Measurements from ENCODE around the gene NSFL1C. TPM values are rescaled to one million over a fixed set of nuclear protein-coding genes. Genes with fewer than 3 reads are reported as not detected.

Gene NSFL1C
- total and polyA plus RNA-seq, 9 of the 15 experiments (the other 6 are each of a cell fraction or from before 2014, with no cell fraction given), result 20.8 to 119 (median 47.0) TPM

GRCh38 chr20:1467355-1468116 is 887 bp upstream of the NSFL1C start (continued):
- TF ChIP-seq BRD9 (IDR thresholded peaks at IDR 0.05; ENCODE audit: low read depth, partially characterized antibody) (peak; percentile 12), MAFF (IDR thresholded peaks at IDR 0.05; ENCODE audit: low read length) (no peak; the same call in 1 of the 2 replicates), CREB1 (IDR thresholded peaks at IDR 0.05) (no peak), CREB1 (CRISPR knock-in tag; IDR thresholded peaks at IDR 0.05) (peak; percentile 73), RCOR1 (IDR thresholded peaks at IDR 0.05; ENCODE audit: borderline replicate concordance in 1 of 2, low read depth in 2 of 2, low read length in 2 of 2) (0 out of 4 replicates have a peak, but pooled peaks of 1 of the 2 experiments have one; percentile 6), AFF4 (CRISPR knock-in tag; IDR thresholded peaks at IDR 0.05) (peak; percentile 78; the same call in 1 of the 2 replicates), FOXK2 (conservative IDR thresholded peaks at IDR 0.05 in 1 of 2, IDR thresholded peaks at IDR 0.05 in 1 of 2; ENCODE audit: low read depth in 2 of 2) (peak; percentile 84 to 86), ZFP91 (CRISPR knock-in tag; IDR thresholded peaks at IDR 0.05) (peak; percentile 30; the same call in 1 of the 2 replicates), ERF (CRISPR knock-in tag; IDR thresholded peaks at IDR 0.05) (0 out of 2 replicates have a peak, but pooled peaks have one; percentile 31), ARID1B (IDR thresholded peaks at IDR 0.05) (peak; percentile 58; the same call in 1 of the 2 replicates), E2F3 (CRISPR knock-in tag; IDR thresholded peaks at IDR 0.05) (peak; percentile 80; the same call in 1 of the 2 replicates), LCOR (CRISPR knock-in tag; IDR thresholded peaks at IDR 0.05) (peak; percentile 91; the same call in 1 of the 2 replicates), PML (IDR thresholded peaks at IDR 0.05; ENCODE audit: low read length) (peak; percentile 67; the same call in 1 of the 2 replicates), SMAD1 (IDR thresholded peaks at IDR 0.05; ENCODE audit: low read depth, low read length, partially characterized antibody) (peak; percentile 23), MAZ (CRISPR knock-in tag; conservative IDR thresholded peaks at IDR 0.05 in 1 of 2, IDR thresholded peaks at IDR 0.05 in 1 of 2) (peak in 1 of 2 experiments; percentile 47; a peak in 1 of 4 replicates), HDAC1 (IDR thresholded peaks at IDR 0.05) (peak in 1 of 2 experiments; percentile 52; a peak in 1 of 4 replicates), GATA2 (CRISPR knock-in tag; IDR thresholded peaks at IDR 0.05) (peak; percentile 76), NCOA2 (IDR thresholded peaks at IDR 0.05; ENCODE audit: partially characterized antibody in 2 of 2) (no peak), ZFP36 (IDR thresholded peaks at IDR 0.05; ENCODE audit: low read depth, low read length, partially characterized antibody) (peak; percentile 70), RBFOX2 (IDR thresholded peaks at IDR 0.05; ENCODE audit: low read depth, low read length) (peak; percentile 41; the same call in 1 of the 2 replicates), KLF6 (CRISPR knock-in tag; IDR thresholded peaks at IDR 0.05; ENCODE audit: borderline replicate concordance) (no peak), PTTG1 (tag; IDR thresholded peaks at IDR 0.05; ENCODE audit: low read depth) (no peak), EP300 (IDR thresholded peaks at IDR 0.05; ENCODE audit: low read length) (peak; percentile 53), POLR2A (conservative IDR thresholded peaks at IDR 0.05) (peak; percentile 76)
